Effector memory CD4-positive, alpha-beta T cell (primary cell): Measurements from ENCODE around the gene THADA.
"Not testable (repeated sequence)": the region's sequence is repeated elsewhere in the genome, so short reads cannot be mapped to it uniquely, and the experiment has no call there.

ENCODE experiments used
- DNase-seq, 3 donors: peaks; one replicate each; pipeline ENCODE4 v3.0.0-alpha.2; 2020
- H3K27ac ChIP-seq: 2 replicates; pipeline ENCODE4 v1.7.0; 2013; ENCODE audit warnings: mild to moderate bottlenecking, low read length, moderate library complexity; ENCODE audit not compliant: insufficient read depth, poor library complexity, severe bottlenecking
- H3K27me3 ChIP-seq: replicated peaks from 2 replicates; pipeline ENCODE4 v1.7.0; 2013; ENCODE audit warnings: mild to moderate bottlenecking, low read length; ENCODE audit not compliant: insufficient read depth, control insufficient read depth, poor library complexity, severe bottlenecking
- H3K36me3 ChIP-seq: 2 replicates; pipeline ENCODE4 v1.7.0; 2013; ENCODE audit warnings: mild to moderate bottlenecking, low read length, moderate library complexity; ENCODE audit not compliant: control insufficient read depth, insufficient read depth
- H3K4me1 ChIP-seq: 2 replicates; pipeline ENCODE4 v1.7.0; 2013; ENCODE audit warnings: low read length, mild to moderate bottlenecking; ENCODE audit not compliant: control insufficient read depth, insufficient read depth, poor library complexity, severe bottlenecking
- H3K4me3 ChIP-seq: 2 replicates; pipeline ENCODE4 v1.7.0; 2013; ENCODE audit warnings: low read length, low read depth, mild to moderate bottlenecking; ENCODE audit not compliant: insufficient read depth, poor library complexity, severe bottlenecking
- H3K9me3 ChIP-seq: 2 replicates; pipeline ENCODE4 v1.7.0; 2013; ENCODE audit warnings: mild to moderate bottlenecking, low read length, moderate library complexity; ENCODE audit not compliant: control insufficient read depth

The THADA gene

DNA sequence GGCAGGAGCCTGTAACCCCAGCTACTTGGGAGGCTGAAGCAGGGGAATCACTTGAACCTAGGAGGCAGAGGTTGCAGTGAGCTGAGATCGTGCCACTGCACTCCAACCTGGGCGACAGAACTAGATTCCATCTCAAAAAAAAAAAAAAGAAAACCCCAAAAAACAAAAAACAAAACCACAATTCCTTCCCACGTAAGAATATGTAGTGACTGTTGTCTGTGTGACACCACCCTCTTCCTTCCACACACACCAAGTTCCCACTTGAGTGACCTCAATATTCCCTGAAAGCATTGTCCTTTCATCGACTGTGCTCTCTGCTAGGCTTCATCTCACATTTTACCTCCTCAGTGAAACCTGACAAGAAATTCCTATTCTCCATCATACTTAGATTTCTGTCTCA, 8.8 kb upstream of the THADA start:
- Histone ChIP-seq H3K27ac (no peak overlapping the region), H3K9me3 (no peaks in the 10 kb centered on the region), H3K36me3 (no peaks in the 10 kb centered on the region), H3K4me3 (no peak overlapping the region), H3K4me1 (no peaks in the 10 kb centered on the region), H3K27me3 (no peaks in the 10 kb centered on the region)
- DNase-seq, result no peak

DNA sequence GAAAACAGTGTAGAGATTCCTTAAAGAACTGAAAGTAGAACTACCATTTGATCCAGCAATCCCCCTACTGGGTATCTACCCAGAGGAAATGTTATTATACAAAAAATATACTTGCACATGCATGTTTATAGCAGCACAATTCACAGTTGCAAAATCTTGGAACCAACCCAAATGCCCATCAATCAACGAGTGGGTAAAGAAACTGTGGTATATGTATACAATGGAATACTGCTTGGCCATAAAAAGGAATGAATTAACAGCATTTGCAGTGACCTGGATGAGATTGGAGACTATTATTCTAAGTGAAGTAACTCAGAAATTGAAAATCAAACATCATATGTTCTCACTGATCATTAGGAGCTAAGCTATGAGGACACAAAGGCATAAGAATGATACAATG, 4.8 kb upstream of the THADA start:
- not testable (repeated sequence) for H3K27ac ChIP-seq, H3K27me3 ChIP-seq, H3K4me1 ChIP-seq, H3K4me3 ChIP-seq, H3K36me3 ChIP-seq, H3K9me3 ChIP-seq, DNase-seq

DNA sequence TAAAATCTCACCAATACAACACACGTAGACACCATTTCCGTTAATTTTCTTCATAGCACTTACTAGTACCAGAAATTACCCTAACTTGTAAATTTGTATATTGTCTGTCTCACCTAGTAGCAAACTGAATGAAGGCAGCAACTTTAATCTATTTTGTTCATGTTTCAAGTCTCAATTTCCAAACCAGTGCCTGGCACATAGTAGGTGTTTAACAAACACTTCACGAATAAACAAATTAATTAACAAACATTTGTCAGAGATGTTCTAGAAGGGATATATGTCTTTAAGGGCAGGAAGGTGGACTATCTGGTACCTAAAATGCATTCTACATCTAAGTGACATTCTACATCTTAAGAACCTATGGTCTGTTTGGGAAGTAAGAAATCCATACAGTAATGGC, 963 bp downstream of the THADA start:
- no peaks in the 10 kb centered on the region for H3K9me3 ChIP-seq
- H3K27ac ChIP-seq, result no peak overlapping the region
- no peaks in the 10 kb centered on the region for H3K27me3 ChIP-seq
- peaks cover 10% of the 10 kb centered on the region for H3K36me3 ChIP-seq
- no peak for DNase-seq
- H3K4me1 ChIP-seq, result peaks cover 12% of the 10 kb centered on the region
- peak overlapping the region; percentile 64 for H3K4me3 ChIP-seq

DNA sequence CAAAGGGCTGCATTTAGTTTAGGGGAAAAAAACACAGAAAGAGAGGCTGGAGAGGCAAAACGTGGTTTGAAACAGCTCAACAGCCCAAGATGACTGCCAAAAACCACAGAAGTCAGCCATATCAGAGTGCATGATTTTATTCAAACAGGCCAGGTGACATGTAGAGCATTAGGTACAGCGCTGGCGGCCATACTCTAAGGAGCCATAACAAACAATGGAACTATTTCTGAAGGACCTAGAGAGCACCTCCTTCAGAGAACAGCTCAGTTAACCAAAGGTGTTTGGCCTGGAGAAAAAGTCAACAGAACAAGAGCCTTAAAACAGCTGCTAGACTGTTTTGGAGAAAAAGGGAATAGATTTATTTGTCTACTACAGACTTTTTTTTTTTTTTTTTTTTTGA, 2.6 kb downstream of the THADA start:
- Histone ChIP-seq H3K27ac (no peak overlapping the region), H3K36me3 (peaks cover 18% of the 10 kb centered on the region), H3K9me3 (no peaks in the 10 kb centered on the region), H3K27me3 (no peaks in the 10 kb centered on the region), H3K4me1 (peaks cover 12% of the 10 kb centered on the region), H3K4me3 (no peak overlapping the region)
- DNase-seq, result no peak

DNA sequence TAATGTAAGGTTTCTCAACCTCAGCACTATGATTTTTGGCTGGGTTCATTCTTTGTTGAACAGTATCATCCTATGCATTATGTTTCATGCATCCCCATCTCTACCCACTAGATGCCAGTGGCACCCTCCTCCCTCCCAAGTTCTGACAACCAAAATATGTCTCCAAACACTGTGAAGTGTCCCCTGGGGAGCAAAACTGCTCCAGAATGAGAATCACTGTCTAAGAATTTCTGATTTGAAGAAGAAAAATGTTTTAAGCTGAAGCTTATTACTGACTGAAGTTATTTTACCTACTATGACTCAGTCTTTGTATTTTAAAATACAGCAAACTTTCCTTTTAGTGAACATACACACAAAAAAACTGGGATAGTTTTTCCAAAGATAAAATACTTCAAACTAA, 3.4 kb downstream of the THADA start:
- Histone ChIP-seq H3K27ac (no peak overlapping the region), H3K4me3 (no peak overlapping the region), H3K27me3 (no peaks in the 10 kb centered on the region), H3K9me3 (no peaks in the 10 kb centered on the region), H3K36me3 (peaks cover 18% of the 10 kb centered on the region), H3K4me1 (peaks cover 12% of the 10 kb centered on the region)
- no peak for DNase-seq

- DNase-seq, result no peak
Observed at GRCh38 chr2:43585708-43586107, 10.1 kb downstream of the THADA start.

GRCh38 chr2:43579275-43579981, 16.4 kb downstream of the THADA start:
- no peak overlapping the region for H3K4me3 ChIP-seq
- no peak overlapping the region for H3K27ac ChIP-seq
- no peaks in the 10 kb centered on the region for H3K4me1 ChIP-seq
- peaks cover 41% of the 10 kb centered on the region for H3K36me3 ChIP-seq
- no peaks in the 10 kb centered on the region for H3K27me3 ChIP-seq
- no peak for DNase-seq
- no peaks in the 10 kb centered on the region for H3K9me3 ChIP-seq

More at GRCh38 chr2:43585708-43586107, 10.1 kb downstream of the THADA start:
- H3K27me3 ChIP-seq, result no peaks in the 10 kb centered on the region
- no peak overlapping the region for H3K4me3 ChIP-seq
- peaks cover 49% of the 10 kb centered on the region for H3K36me3 ChIP-seq
- no peaks in the 10 kb centered on the region for H3K9me3 ChIP-seq
- no peak overlapping the region for H3K27ac ChIP-seq
- H3K4me1 ChIP-seq, result no peaks in the 10 kb centered on the region

GRCh38 chr2:43576981-43577892, 18.6 kb downstream of the THADA start:
- H3K27me3 ChIP-seq, result no peaks in the 10 kb centered on the region
- no peak overlapping the region for H3K4me3 ChIP-seq
- peaks cover 47% of the 10 kb centered on the region for H3K36me3 ChIP-seq
- H3K4me1 ChIP-seq, result no peaks in the 10 kb centered on the region
- H3K27ac ChIP-seq, result no peak overlapping the region
- no peaks in the 10 kb centered on the region for H3K9me3 ChIP-seq
- DNase-seq, result no peak

- no peaks in the 10 kb centered on the region for H3K27me3 ChIP-seq
- H3K27ac ChIP-seq, result no peak overlapping the region
- H3K4me3 ChIP-seq, result no peak overlapping the region
- no peak for DNase-seq
- no peaks in the 10 kb centered on the region for H3K9me3 ChIP-seq
- H3K4me1 ChIP-seq, result peaks cover 3% of the 10 kb centered on the region
- peaks cover 54% of the 10 kb centered on the region for H3K36me3 ChIP-seq
Observed at GRCh38 chr2:43572244-43572643, 23.6 kb downstream of the THADA start.

GRCh38 chr2:43569921-43570320, 25.9 kb downstream of the THADA start:
- peaks cover 40% of the 10 kb centered on the region for H3K36me3 ChIP-seq
- H3K4me3 ChIP-seq, result no peak overlapping the region
- no peaks in the 10 kb centered on the region for H3K9me3 ChIP-seq
- DNase-seq, result no peak
- no peaks in the 10 kb centered on the region for H3K27me3 ChIP-seq
- H3K4me1 ChIP-seq, result peaks cover 3% of the 10 kb centered on the region
- H3K27ac ChIP-seq, result no peak overlapping the region
